Type B pancreatic cell (in vitro differentiated cells): Measurements from ENCODE around the gene ZNG1F. TPM values are rescaled to one million over a fixed set of nuclear protein-coding genes. Genes with fewer than 3 reads are reported as not detected.
"Not testable (repeated sequence)": the region's sequence is repeated elsewhere in the genome, so short reads cannot be mapped to it uniquely, and the experiment has no call there.

Experiments used
- DNase-seq: peaks from one replicate; pipeline ENCODE4 v3.0.0; 2021; ENCODE audit warnings: mixed read lengths; ENCODE audit not compliant: unreplicated experiment; ENCODE audit errors: extremely low spot score
- H3K27ac Mint-ChIP-seq: 2 replicates; pipeline ENCODE4 v1.8.0; 2021; ENCODE audit warnings: mild to moderate bottlenecking, mixed read lengths
- H3K27me3 Mint-ChIP-seq: 2 replicates; pipeline ENCODE4 v1.8.0; 2021; ENCODE audit warnings: mixed read lengths
- H3K36me3 Mint-ChIP-seq: 2 replicates; pipeline ENCODE4 v1.8.0; 2021; ENCODE audit warnings: mixed read lengths
- H3K4me1 Mint-ChIP-seq: one replicate; pipeline ENCODE4 v1.8.0; 2021; ENCODE audit warnings: mixed read lengths; ENCODE audit not compliant: unreplicated experiment
- H3K4me3 Mint-ChIP-seq: 2 replicates; pipeline ENCODE4 v1.8.0; 2021; ENCODE audit warnings: mild to moderate bottlenecking, mixed read lengths
- H3K9me3 Mint-ChIP-seq: 2 replicates; pipeline ENCODE4 v1.8.0; 2021; ENCODE audit warnings: mixed read lengths
- microRNA-seq: library from miRNA; unstranded; fragments of <30 nt; microRNA quantifications from one replicate; pipeline ENCODE4, GENCODE V29; 2020
- total RNA-seq: library from RNA; stranded (reverse); gene quantifications from 2 replicates; pipeline ENCODE4 v1.2.1, GENCODE V29; 2021; ENCODE audit warnings: low replicate concordance
- TF ChIP-seq, protein P1 (sequence below): fragments of 200-600 bp; sonication (generic); conservative IDR thresholded peaks from 2 replicates; pipeline ENCODE4 v1.5.0; 2021; ENCODE audit warnings: antibody characterized with exemption, mild to moderate bottlenecking

Gene ZNG1F
- total RNA-seq, 1 donor from 2014 or later = 15.8 TPM

DNA sequence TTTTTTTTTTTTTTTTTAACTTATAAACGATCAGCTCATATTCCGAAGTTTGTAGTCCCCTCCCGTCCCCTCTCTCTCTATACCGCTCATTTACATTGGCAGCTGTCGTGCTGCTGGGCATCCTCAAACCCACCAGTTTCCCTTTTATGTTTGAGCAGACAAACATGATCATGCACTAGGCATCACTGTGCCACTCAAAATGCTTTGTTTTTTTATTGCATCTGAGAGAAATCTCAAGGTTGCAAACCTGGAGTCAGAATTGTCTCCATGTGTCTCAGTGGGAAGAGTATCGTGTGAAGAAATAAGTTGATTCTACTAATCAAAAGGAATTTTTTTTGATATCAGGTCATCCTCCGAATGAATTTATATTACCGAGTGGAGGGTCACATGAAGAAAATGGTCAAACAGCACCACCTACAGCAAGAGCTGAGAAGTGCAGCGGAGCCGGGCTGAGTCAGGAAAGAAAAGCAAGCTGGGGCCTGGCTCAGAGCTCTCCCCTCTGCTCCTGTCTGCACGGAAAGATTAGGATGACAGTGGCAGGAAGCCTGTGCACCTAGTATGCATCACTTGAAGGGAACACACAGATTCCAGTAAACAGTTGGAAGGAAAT is 100.6 kb downstream of the ZNG1F start:
- TF ChIP-seq, protein P1, sequence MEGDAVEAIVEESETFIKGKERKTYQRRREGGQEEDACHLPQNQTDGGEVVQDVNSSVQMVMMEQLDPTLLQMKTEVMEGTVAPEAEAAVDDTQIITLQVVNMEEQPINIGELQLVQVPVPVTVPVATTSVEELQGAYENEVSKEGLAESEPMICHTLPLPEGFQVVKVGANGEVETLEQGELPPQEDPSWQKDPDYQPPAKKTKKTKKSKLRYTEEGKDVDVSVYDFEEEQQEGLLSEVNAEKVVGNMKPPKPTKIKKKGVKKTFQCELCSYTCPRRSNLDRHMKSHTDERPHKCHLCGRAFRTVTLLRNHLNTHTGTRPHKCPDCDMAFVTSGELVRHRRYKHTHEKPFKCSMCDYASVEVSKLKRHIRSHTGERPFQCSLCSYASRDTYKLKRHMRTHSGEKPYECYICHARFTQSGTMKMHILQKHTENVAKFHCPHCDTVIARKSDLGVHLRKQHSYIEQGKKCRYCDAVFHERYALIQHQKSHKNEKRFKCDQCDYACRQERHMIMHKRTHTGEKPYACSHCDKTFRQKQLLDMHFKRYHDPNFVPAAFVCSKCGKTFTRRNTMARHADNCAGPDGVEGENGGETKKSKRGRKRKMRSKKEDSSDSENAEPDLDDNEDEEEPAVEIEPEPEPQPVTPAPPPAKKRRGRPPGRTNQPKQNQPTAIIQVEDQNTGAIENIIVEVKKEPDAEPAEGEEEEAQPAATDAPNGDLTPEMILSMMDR = peak; percentile 68
- H3K27me3 Mint-ChIP-seq = peaks cover 30% of the 10 kb centered on the region
- not testable (repeated sequence) for H3K4me1 Mint-ChIP-seq, H3K36me3 Mint-ChIP-seq, DNase-seq, H3K4me3 Mint-ChIP-seq, H3K27ac Mint-ChIP-seq, H3K9me3 Mint-ChIP-seq

DNA sequence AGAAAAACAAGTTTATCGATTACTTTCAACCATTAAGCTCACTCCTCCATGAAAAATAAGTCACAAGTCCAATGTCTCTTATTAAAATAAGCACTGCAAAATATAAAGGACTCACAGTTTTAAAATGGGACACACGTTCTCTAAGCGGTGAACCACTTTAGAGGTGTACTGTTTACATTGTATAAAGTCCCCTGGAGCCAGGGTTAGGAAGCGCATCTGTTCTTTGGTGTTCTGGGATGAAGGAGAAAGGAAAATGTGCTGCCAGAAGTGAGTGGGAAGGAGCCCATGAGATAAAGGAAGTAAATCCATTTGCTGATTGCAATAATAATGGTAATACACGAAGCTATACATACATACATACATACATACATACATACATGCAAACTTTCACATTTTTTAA is 101.2 kb downstream of the ZNG1F start:
- not testable (repeated sequence) for H3K36me3 Mint-ChIP-seq, H3K4me3 Mint-ChIP-seq, H3K27ac Mint-ChIP-seq, H3K9me3 Mint-ChIP-seq, H3K4me1 Mint-ChIP-seq, DNase-seq
- H3K27me3 Mint-ChIP-seq = peaks cover 31% of the 10 kb centered on the region

DNA sequence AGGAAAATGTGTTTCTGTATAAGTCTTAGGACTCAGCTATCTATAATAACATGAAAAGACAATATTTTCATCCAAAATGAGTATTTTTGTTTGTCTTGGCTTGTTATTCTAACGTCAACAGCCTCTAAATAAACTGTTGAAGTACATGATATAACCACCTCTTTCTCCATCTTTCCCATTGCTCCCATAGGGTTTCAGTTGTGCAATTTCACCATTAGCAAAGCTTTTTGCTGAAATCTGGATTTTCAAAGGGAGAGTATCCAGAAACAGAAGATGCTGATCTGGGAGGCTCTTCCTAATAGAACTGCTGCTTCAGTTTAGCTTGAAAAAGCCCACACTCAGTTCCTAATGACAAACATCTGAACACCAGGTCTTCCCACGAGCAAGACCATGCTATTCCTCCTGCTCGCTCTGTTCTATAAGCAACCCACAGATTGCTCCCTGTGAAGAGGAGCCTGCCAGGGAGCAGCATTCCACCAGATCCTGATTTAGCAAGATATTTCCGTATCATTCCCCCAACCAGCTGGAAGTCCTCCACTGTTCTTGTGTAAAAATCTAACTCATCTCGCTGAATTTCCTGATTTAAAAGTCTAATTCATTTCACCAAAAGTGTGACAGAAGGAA is 101.8 kb downstream of the ZNG1F start:
- DNase-seq, H3K4me3 Mint-ChIP-seq, H3K9me3 Mint-ChIP-seq, H3K4me1 Mint-ChIP-seq, H3K36me3 Mint-ChIP-seq, H3K27ac Mint-ChIP-seq: not testable (repeated sequence)
- H3K27me3 Mint-ChIP-seq = peaks cover 38% of the 10 kb centered on the region

DNA sequence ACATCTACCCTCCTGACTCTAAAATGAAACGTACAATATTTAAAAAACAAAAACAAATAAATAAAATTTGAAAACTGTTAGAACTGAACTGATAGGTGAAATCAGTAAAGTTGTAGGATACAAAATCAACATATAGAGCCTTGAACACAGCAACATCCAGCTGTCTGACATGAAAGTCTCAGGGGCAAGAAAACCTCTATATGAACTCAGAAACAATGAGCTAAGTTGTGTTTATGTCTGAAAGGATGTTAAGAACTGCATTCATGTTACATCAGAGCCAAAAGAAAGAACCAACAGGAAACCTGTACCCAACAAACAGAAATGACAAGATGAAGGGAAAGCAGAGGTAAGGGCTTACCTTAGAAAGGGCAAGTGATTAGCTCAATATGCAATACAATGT is 102.4 kb downstream of the ZNG1F start:
- not testable (repeated sequence) for H3K36me3 Mint-ChIP-seq, H3K4me3 Mint-ChIP-seq

DNA sequence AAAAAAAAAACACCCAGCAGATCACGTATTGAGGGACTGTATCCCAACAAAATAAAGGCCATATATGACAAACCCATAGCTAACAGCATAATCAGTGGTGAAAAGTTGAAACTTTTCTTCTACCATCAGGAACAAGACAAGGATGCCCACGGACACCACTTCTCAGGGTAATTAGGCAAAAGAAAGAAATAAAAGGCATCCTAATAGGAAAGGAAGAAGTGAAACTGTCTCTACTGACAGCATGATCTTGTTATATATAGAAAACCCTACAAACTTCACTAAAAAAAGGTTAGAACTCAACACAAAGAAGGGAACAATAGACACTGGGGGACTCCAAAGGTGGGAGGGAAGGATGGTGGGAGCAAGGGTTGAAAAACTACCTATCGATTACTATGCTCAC is 102.9 kb downstream of the ZNG1F start:
- not testable (repeated sequence) for H3K27ac Mint-ChIP-seq, H3K9me3 Mint-ChIP-seq, DNase-seq, H3K4me1 Mint-ChIP-seq, H3K36me3 Mint-ChIP-seq, H3K4me3 Mint-ChIP-seq
- peaks cover 40% of the 10 kb centered on the region for H3K27me3 Mint-ChIP-seq

More for the DNA sequence above, 102.4 kb downstream of the ZNG1F start:
- not testable (repeated sequence) for H3K9me3 Mint-ChIP-seq, H3K27ac Mint-ChIP-seq, DNase-seq, H3K4me1 Mint-ChIP-seq
- peaks cover 40% of the 10 kb centered on the region for H3K27me3 Mint-ChIP-seq

DNA sequence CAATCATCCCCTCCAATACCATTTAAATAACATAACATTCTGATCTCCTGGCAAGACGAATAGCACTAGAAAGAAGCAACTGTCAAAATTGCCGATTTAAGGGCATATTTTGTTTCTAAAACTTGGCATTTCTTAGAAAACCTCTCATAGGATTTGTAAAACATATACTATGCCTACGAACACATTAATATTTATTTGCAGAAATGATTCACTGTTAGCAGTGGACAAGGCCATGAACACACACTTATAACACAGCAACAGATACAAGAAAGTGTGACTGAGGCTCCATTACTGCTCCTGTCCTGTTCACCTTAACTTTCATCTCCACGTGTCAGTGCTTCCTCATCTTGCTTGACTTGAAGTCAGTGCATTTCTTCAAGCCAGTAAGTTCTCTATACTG is 106.8 kb downstream of the ZNG1F start:
- not testable (repeated sequence) for H3K4me1 Mint-ChIP-seq, H3K4me3 Mint-ChIP-seq, H3K9me3 Mint-ChIP-seq, DNase-seq, H3K36me3 Mint-ChIP-seq, H3K27ac Mint-ChIP-seq
- H3K27me3 Mint-ChIP-seq = peaks cover 29% of the 10 kb centered on the region

Small RNA genes within 50 kb of the gene (microRNA-seq; reads per million reads assigned to microRNA genes)
- not detected for gene MIR4477A

Other genes starting within 250 kb of the ZNG1F start
- gene FOXD4L6, start 60.6 kb downstream of the ZNG1F start, total RNA-seq = 0.14 and 0.17 TPM in 2 replicates